ENCODE results near the gene R3HDM1. TPM values are rescaled to one million over a fixed set of nuclear protein-coding genes. Genes with fewer than 3 reads are reported as not detected.

R3HDM1 gene
- total and polyA plus RNA-seq, 3 donors from 2014 or later = 50.7 to 106 (median 82.1) TPM

DNA sequence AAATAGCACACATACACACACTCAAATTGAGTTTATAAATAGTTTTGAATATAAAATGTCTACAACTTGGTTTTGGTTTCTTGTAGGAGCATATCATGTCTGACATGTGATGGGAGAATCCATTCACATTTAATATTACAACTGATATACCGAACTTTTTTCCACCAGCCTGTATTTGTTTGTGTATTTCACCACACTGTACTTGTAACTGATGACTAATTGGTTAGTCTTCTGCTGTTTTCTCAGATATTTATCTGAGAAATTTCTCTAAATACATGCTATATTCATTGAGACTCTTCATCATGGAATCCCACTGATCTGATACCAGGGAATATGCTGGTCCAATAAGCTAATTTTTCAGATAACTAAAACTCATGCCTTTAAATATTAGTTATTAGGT is 154.1 kb downstream of the R3HDM1 start:
- no peak for DNase-seq
- no peak for TF ChIP-seq POLR2A (IDR thresholded peaks at IDR 0.05)
- TF ChIP-seq, protein P1, sequence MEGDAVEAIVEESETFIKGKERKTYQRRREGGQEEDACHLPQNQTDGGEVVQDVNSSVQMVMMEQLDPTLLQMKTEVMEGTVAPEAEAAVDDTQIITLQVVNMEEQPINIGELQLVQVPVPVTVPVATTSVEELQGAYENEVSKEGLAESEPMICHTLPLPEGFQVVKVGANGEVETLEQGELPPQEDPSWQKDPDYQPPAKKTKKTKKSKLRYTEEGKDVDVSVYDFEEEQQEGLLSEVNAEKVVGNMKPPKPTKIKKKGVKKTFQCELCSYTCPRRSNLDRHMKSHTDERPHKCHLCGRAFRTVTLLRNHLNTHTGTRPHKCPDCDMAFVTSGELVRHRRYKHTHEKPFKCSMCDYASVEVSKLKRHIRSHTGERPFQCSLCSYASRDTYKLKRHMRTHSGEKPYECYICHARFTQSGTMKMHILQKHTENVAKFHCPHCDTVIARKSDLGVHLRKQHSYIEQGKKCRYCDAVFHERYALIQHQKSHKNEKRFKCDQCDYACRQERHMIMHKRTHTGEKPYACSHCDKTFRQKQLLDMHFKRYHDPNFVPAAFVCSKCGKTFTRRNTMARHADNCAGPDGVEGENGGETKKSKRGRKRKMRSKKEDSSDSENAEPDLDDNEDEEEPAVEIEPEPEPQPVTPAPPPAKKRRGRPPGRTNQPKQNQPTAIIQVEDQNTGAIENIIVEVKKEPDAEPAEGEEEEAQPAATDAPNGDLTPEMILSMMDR (IDR thresholded peaks at IDR 0.05) = no peak
- H3K27me3 ChIP-seq = no peaks in the 10 kb centered on the region
- intact Hi-C loops (cut with DNase I; ENCODE audit: low total_unique reads) = no loop called here
- no peak overlapping the region for H3K4me3 ChIP-seq
- H3K36me3 ChIP-seq (ENCODE audit: low read depth, missing control alignments) = no peaks in the 10 kb centered on the region
- H3K9me3 ChIP-seq = no peaks in the 10 kb centered on the region
- no peaks in the 10 kb centered on the region for H3K4me1 ChIP-seq
- no peak overlapping the region for H3K27ac ChIP-seq
- 72 to 73% methylated on average over 1 of the region's 1 CpG for WGBS, 2 donors

DNA sequence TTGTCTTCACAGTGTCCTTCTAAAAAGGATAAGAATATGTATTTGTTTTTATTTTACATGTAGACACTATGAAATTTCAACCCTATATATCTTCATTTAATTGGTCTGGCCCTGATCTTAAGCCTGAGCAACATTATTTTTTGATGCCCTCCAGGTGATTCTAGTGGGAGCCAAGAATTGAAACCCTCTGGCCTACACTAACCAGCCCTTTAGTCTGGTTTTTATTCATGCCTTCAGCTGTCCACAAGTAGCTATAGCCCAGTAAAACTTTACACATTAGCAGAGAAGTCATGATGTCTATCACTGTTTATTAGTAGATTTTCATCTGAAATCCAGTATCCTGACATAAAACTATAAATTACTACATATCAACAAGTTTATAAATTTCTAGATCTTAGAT is 157.7 kb downstream of the R3HDM1 start:
- no peak for TF ChIP-seq POLR2A (IDR thresholded peaks at IDR 0.05)
- Histone ChIP-seq H3K9me3 (no peaks in the 10 kb centered on the region), H3K36me3 (ENCODE audit: low read depth, missing control alignments) (no peaks in the 10 kb centered on the region), H3K4me1 (no peaks in the 10 kb centered on the region), H3K4me3 (no peak overlapping the region), H3K27me3 (no peaks in the 10 kb centered on the region), H3K27ac (peak overlapping the region; percentile 44 to 71)
- intact Hi-C loops (cut with DNase I; ENCODE audit: low total_unique reads) = no loop called here
- no peak for DNase-seq

DNA sequence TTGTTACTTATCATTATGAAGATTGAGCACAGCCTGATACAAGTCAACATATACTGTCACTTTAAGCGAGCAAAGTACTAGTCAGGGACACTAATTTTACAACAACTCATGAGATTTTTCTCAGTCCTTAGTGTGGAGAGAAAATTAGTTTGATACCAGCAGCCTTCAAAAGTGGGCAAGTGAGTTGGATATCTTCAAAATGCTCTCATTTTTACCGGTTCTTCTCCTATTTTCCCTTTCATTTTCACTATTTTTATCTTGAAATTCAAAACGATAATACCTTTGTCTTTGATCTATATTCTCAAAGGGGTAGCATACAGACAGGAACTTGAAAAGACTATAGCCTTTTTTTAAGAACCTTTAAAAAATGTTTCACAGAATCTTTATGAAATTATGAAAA is 158.4 kb downstream of the R3HDM1 start:
- intact Hi-C loops (cut with DNase I; ENCODE audit: low total_unique reads) = no loop called here
- peak overlapping the region in 1 of 2 donors; percentile 71 for H3K27ac ChIP-seq

GRCh38 chr2:135694711-135695110 is 163.4 kb downstream of the R3HDM1 start:
- no peaks in the 10 kb centered on the region for H3K4me1 ChIP-seq
- no peaks in the 10 kb centered on the region for H3K27me3 ChIP-seq
- H3K36me3 ChIP-seq (ENCODE audit: low read depth, missing control alignments) = no peaks in the 10 kb centered on the region
- no peak for DNase-seq
- no peak for TF ChIP-seq POLR2A (IDR thresholded peaks at IDR 0.05)
- TF ChIP-seq, protein P1 (IDR thresholded peaks at IDR 0.05) = no peak
- no peaks in the 10 kb centered on the region for H3K9me3 ChIP-seq
- 55 to 81% methylated on average over 2 of the region's 2 CpGs for WGBS, 2 donors
- H3K4me3 ChIP-seq = no peak overlapping the region
- intact Hi-C loops (cut with DNase I; ENCODE audit: low total_unique reads) = no loop called here
- no peak overlapping the region for H3K27ac ChIP-seq

More for the DNA sequence above, 158.4 kb downstream of the R3HDM1 start:
- Histone ChIP-seq H3K4me3 (no peak overlapping the region), H3K36me3 (ENCODE audit: low read depth, missing control alignments) (no peaks in the 10 kb centered on the region), H3K9me3 (no peaks in the 10 kb centered on the region), H3K4me1 (no peaks in the 10 kb centered on the region), H3K27me3 (no peaks in the 10 kb centered on the region)
- no peak for TF ChIP-seq POLR2A (IDR thresholded peaks at IDR 0.05)
- TF ChIP-seq, protein P1 (IDR thresholded peaks at IDR 0.05) = no peak
- WGBS, 2 donors = 50 to 78% methylated on average over 3 of the region's 3 CpGs
- DNase-seq = no peak

DNA sequence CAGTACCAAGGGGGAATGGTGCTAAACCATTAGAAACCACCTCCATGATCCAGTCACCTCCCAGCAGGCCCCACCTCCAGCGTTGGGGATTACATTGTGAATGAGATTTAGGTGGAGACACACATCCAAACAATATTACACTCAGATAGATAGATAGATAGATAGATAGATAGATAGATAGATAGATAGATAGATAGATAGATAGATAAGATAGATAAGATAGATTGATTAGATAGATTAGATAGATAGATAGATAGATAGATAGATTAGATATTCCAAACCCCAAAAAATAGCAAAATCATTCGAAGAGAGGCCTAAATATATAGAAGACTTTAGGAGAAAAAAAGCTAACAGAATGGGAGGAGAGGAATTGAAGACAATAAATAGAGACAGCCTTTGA is 167.6 kb downstream of the R3HDM1 start:
- H3K4me3 ChIP-seq = no peak overlapping the region
- no peaks in the 10 kb centered on the region for H3K9me3 ChIP-seq
- WGBS, 2 donors = 84 to 87% methylated on average over 2 of the region's 2 CpGs
- DNase-seq = no peak
- no peaks in the 10 kb centered on the region for H3K27me3 ChIP-seq
- H3K4me1 ChIP-seq = no peaks in the 10 kb centered on the region
- intact Hi-C loops (cut with DNase I; ENCODE audit: low total_unique reads) = no loop called here
- TF ChIP-seq POLR2A (IDR thresholded peaks at IDR 0.05) = no peak
- TF ChIP-seq, protein P1 (IDR thresholded peaks at IDR 0.05) = no peak
- H3K27ac ChIP-seq = no peak overlapping the region
- no peaks in the 10 kb centered on the region for H3K36me3 ChIP-seq (ENCODE audit: low read depth, missing control alignments)
